ENCODE results near the gene PIK3CG. TPM values are rescaled to one million over a fixed set of nuclear protein-coding genes. Genes with fewer than 3 reads are reported as not detected.
A peak's percentile ranks its signal among the peaks of the same experiment; 100 is the strongest.

PIK3CG gene
- total and polyA plus RNA-seq, 2 experiments from 2014 or later = 0.12 TPM; not detected in 1

- no peak for TF ChIP-seq CTCF (IDR thresholded peaks at IDR 0.05; ENCODE audit: low read depth, low read length)
- Histone ChIP-seq H3K27ac (no peak overlapping the region), H3K36me3 (no peaks in the 10 kb centered on the region), H3K4me1 (ENCODE audit: low read depth) (peaks cover 5% of the 10 kb centered on the region), H3K27me3 (no peaks in the 10 kb centered on the region), H3K9me3 (ENCODE audit: low read depth) (no peaks in the 10 kb centered on the region), H3K4me3 (no peak overlapping the region)
- DNase-seq (ENCODE audit: low read depth in 1 of 2, low spot score in 1 of 2) = no peak
Observed at GRCh38 chr7:106901828-106902441, 36.9 kb downstream of the PIK3CG start.

GRCh38 chr7:106905734-106906133 lies 40.7 kb downstream of the PIK3CG start:
- Histone ChIP-seq H3K4me3 (no peak overlapping the region), H3K9me3 (ENCODE audit: low read depth) (no peaks in the 10 kb centered on the region), H3K27ac (no peak overlapping the region), H3K27me3 (no peaks in the 10 kb centered on the region), H3K4me1 (ENCODE audit: low read depth) (no peaks in the 10 kb centered on the region), H3K36me3 (no peaks in the 10 kb centered on the region)
- DNase-seq (ENCODE audit: low read depth in 1 of 2, low spot score in 1 of 2) = no peak
- TF ChIP-seq CTCF (IDR thresholded peaks at IDR 0.05; ENCODE audit: low read depth, low read length) = no peak

- no peaks in the 10 kb centered on the region for H3K4me1 ChIP-seq (ENCODE audit: low read depth)
- no peaks in the 10 kb centered on the region for H3K36me3 ChIP-seq
- H3K4me3 ChIP-seq = no peak overlapping the region
- TF ChIP-seq CTCF (IDR thresholded peaks at IDR 0.05; ENCODE audit: low read depth, low read length) = no peak
- H3K27ac ChIP-seq = no peak overlapping the region
- H3K27me3 ChIP-seq = no peaks in the 10 kb centered on the region
- H3K9me3 ChIP-seq (ENCODE audit: low read depth) = no peaks in the 10 kb centered on the region
- no peak for DNase-seq (ENCODE audit: low read depth in 1 of 2, low spot score in 1 of 2)
Observed at GRCh38 chr7:106911959-106912358, 46.9 kb downstream of the PIK3CG start.

GRCh38 chr7:106914018-106914607 lies 49.0 kb downstream of the PIK3CG start:
- no peak overlapping the region for H3K4me3 ChIP-seq
- no peaks in the 10 kb centered on the region for H3K36me3 ChIP-seq
- no peak overlapping the region for H3K27ac ChIP-seq
- peak in 1 of 2 donors; percentile 4 for DNase-seq (ENCODE audit: low read depth in 1 of 2, low spot score in 1 of 2)
- no peak for TF ChIP-seq CTCF (IDR thresholded peaks at IDR 0.05; ENCODE audit: low read depth, low read length)
- no peaks in the 10 kb centered on the region for H3K4me1 ChIP-seq (ENCODE audit: low read depth)
- H3K27me3 ChIP-seq = no peaks in the 10 kb centered on the region
- no peaks in the 10 kb centered on the region for H3K9me3 ChIP-seq (ENCODE audit: low read depth)

- no peak for TF ChIP-seq CTCF (IDR thresholded peaks at IDR 0.05; ENCODE audit: low read depth, low read length)
- no peaks in the 10 kb centered on the region for H3K27me3 ChIP-seq
- H3K27ac ChIP-seq = no peak overlapping the region
- no peaks in the 10 kb centered on the region for H3K9me3 ChIP-seq (ENCODE audit: low read depth)
- no peak for DNase-seq (ENCODE audit: low read depth in 1 of 2, low spot score in 1 of 2)
- no peak overlapping the region for H3K4me3 ChIP-seq
- H3K36me3 ChIP-seq = no peaks in the 10 kb centered on the region
- H3K4me1 ChIP-seq (ENCODE audit: low read depth) = no peaks in the 10 kb centered on the region
Observed at GRCh38 chr7:106915407-106915806, 50.3 kb downstream of the PIK3CG start.

Data from cardiac muscle cell (in vitro differentiated cells and primary cell).